HG03135 (cell line): ENCODE measurements around the gene LAMA1.
"Not testable (repeated sequence)": the region's sequence is repeated elsewhere in the genome, so short reads cannot be mapped to it uniquely, and the experiment has no call there.

ENCODE experiments used
- ATAC-seq: cut with Tn5 transposase; IDR thresholded peaks from one replicate; pipeline ENCODE4 v1.9.1; 2021; ENCODE audit warnings: mild to moderate bottlenecking, moderate library complexity; ENCODE audit not compliant: unreplicated experiment

The LAMA1 gene

DNA sequence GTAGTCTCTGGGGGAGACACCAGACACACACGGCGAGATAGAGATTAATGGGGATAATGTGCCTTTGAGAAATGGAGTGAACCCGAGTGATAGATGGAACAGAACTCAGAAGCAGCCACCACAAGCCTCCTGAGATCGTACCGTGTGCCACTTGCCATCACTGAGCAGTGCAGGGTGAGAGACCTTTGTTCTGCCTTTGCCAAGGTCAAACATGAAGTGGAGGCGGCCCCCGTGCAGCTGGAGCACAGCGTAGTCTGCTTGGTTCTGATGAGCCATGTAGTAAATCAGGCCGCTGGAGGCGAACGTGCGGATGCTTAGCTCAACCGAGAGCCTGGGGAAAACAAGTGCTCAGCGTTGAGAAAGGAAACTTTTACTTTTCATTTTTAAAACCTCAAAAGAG is 167.0 kb downstream of the LAMA1 start:
- ATAC-seq, result no peak

- ATAC-seq, result no peak
These were observed 167.6 kb downstream of the LAMA1 start for GRCh38 chr18:6949800-6950586.

- ATAC-seq, result no peak
These were observed 169.1 kb downstream of the LAMA1 start for GRCh38 chr18:6948281-6949055.

GRCh38 chr18:6947338-6948030 is 170.1 kb downstream of the LAMA1 start:
- no peak for ATAC-seq

- ATAC-seq, result no peak
These were observed 174.5 kb downstream of the LAMA1 start for GRCh38 chr18:6943143-6943542.

- ATAC-seq, result no peak
These were observed 174.9 kb downstream of the LAMA1 start for GRCh38 chr18:6942742-6943141.

DNA sequence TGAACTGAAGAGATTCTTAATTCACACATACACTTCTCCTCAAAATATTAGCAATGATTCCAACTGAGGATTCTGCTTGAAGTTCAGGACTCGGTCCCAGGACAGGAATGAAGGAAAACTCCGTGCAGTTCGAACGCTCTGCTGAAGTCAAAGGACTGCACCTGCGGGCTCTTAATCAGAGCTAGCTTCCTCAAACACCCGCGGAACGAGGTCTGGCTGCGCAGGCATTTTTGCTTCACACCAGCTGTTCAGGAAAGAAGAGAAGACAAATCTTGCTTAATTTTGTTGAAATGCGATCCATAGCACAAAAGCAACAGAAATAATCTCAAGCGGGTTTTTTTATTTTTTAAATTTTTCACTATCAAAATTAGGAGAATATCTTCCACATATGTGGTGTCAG is 175.6 kb downstream of the LAMA1 start:
- no peak for ATAC-seq

- no peak for ATAC-seq
These were observed 177.1 kb downstream of the LAMA1 start for GRCh38 chr18:6940451-6940850.

DNA sequence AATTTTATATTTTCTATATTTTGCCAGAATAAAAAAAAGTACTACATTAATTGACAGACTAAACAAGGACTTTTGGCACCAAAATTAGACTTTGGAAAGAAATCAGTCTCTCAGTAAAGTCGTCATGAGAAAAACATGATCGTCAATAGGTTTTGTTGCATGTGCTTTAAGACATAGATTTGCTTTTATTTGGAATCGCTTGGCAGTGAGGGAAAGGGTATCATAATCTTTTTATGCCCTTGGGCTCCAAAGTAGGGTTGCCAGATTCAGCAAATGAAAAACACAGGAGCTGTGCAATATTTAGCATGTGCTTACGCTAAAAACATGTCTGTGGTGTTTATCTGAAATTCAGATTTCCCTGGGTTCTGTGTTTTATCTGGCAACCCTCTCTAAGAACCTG is 177.6 kb downstream of the LAMA1 start:
- ATAC-seq, result no peak

DNA sequence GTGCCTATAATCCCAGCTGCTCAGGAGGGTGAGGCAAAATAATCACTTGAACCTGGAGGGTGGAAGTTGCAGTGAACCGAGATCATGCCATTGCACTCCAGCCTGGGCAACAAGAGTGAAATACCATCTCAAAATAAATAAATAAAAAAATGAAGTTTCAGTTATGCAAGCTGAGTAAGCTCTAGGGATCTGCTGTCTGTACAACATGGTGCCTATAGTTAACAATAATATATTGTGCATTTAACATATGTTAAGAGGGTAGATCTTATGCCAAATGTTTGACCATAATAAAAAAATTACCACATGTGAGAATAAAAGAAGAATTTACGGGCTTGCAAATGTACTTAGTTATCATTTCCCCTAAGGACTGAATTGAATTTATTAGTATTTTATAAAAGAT is 179.2 kb downstream of the LAMA1 start:
- not testable (repeated sequence) for ATAC-seq

DNA sequence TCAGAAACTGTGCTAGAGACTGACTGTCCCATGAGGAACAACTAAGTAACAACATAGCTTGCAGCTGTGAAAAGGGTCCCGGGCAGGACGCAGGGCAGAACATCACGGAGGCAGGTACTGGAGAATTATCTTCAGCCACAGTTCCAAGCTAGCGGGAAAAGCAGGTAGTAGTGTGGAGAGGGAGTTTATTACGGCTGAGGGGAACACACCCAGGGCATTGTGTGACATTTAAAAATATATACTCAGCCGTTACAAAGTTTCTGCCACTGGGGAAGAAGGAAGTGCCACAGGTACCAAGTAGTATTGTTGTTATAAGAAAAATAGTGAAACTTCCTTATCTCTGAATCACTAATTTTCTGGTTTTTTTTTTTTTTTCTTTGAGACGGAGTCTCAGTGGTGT is 179.6 kb downstream of the LAMA1 start:
- no peak for ATAC-seq

GRCh38 chr18:6934859-6935258 is 182.7 kb downstream of the LAMA1 start:
- no peak for ATAC-seq

GRCh38 chr18:6929370-6930102 is 188.1 kb downstream of the LAMA1 start:
- ATAC-seq, result no peak

DNA sequence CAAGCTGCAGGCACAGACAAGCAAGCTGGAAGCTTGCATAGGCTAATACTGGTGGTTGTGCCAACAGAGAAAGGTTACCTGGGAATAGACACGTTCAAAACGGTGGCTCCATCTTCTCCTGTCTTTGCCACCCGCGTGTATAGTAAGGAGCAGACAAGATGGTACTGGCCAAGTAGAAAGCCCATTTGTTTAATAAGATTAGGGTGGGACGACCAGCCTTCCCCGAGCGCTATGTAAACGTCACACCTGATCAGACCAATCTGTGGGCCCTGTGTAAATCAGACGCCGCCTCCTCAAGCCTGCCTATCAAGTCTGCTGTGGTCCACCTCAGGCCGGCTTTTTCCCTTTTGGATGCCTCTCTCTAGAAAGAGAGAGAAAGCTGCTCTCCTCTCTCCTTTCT is 189.2 kb downstream of the LAMA1 start:
- no peak for ATAC-seq

DNA sequence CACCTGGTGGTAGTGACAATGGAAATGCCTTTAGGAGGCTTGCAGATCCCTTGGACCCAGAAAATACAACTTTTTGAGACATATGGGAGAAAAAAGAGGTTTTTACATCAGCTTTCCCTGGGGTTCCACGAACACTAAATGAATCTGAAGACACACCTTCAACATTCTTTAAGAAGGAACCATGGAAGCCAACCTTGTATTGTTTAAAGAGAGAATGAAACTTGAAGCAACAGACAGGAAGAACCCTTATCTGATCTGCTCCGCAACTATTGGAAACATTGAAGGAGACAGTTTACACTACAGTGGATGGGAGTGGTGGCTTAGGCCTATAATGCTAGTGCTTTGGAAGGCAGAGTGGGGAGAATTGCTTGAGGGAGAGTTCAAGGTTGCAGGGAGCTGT is 190.4 kb downstream of the LAMA1 start:
- ATAC-seq, result no peak

GRCh38 chr18:6923220-6923619 is 194.4 kb downstream of the LAMA1 start:
- no peak for ATAC-seq

- ATAC-seq, result no peak
These were observed 196.0 kb downstream of the LAMA1 start for GRCh38 chr18:6921571-6921970.

DNA sequence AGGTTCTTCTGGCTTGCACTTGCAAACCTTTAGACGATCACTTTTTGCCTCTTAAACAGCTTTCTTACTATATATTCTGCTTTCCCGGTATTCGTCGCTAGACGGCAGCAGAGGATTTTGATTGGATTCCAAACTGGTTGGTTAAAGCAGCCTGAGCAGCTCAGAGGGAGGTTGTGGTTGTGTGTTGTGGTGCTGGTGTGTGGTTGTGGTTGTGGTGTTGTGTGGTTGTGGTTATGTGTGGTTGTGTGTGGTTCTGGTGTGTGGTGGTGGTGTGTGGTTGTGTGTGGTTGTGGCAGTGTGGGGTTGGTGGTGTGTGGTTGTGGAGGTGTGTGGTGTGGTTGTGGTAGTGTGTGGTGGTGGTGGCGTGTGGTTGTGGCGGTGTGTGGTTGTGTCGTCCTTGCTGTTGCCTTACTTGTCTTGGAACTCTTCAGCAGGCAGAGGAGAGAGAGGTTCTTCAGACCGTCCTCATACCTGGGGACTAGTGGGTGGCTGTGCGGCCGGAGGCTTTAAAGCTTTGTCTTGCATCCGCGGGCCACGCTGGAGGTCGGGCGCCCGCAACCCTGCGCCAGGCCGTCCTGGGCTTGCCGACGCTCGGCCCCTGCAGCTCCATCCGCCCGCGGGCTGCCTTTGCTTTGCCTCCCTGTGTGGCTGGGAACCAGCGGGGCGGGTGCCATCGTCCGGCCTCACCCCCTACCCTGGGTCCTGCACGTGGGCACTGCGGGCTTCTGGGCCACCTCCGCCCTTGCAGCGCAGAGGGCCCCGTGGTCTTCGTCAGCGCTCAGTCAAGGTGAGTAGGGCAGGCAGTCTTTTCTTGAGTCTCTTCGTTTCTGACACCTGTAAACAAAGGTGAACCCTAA is 197.3 kb downstream of the LAMA1 start:
- no peak for ATAC-seq

DNA sequence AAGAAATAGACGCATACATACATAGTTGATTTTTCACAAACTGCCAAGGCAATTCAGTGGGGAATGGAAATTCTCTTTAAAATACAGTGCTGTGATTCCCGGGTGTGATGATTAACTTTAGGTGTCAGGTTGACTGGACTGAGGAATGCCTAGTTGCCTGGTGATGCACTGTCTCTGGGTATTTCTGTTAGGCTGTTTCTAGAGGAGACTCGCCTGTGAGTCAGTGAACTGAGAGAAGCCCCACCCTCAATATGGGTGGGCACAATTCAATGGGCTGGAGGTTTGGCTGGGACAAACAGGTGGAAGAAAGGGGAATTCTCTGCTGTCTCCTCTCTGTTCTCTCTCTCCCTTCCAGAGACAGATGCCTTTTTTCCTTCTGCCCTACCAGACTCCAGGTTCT is 200.5 kb downstream of the LAMA1 start:
- ATAC-seq, result no peak

DNA sequence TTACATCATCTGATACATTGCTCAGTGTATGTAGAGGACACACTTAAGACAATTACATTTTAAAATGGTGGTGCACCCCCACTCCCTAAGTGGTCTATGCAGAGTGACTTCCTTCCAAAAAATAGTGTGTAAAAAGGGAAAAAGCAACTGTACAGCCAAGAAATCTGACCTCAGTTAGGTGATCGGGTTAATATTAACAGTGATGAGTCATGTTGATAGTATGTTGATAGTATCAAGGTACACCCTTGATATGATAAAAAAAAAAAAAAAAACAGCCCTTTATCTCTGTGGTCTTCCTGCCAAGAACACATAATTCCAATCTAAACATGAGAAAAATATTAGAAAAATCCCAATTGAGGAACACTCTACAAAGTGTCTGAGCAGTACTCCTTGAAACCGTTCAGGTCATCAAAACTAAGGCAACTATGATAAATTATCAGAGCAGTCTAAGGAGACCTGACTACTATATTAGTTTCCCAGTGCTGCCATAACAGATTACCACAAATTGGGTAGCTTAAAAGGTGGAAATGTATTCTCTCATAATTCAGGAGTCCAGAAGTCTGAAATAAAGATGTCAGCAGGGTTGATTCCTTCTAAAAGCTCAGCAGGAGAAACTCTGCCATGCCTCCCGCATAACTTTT is 216.2 kb downstream of the LAMA1 start:
- no peak for ATAC-seq
